GM21526 (cell line): ENCODE measurements around the gene ZBTB43.
A peak's percentile ranks its signal among the peaks of the same experiment; 100 is the strongest.

Source experiments
- ATAC-seq: cut with Tn5 transposase; IDR thresholded peaks from one replicate; pipeline ENCODE4 v1.9.1; 2021; ENCODE audit warnings: moderate library complexity; ENCODE audit not compliant: unreplicated experiment, low FRiP score

ZBTB43 gene

GRCh38 chr9:126853667-126854066 is 48.8 kb downstream of the ZBTB43 start:
- ATAC-seq: no peak

GRCh38 chr9:126854734-126855133 is 49.9 kb downstream of the ZBTB43 start:
- no peak for ATAC-seq

- no peak for ATAC-seq
Measured at GRCh38 chr9:126856326-126856877, 51.6 kb downstream of the ZBTB43 start.

GRCh38 chr9:126857261-126857960 is 52.6 kb downstream of the ZBTB43 start:
- no peak for ATAC-seq

- no peak for ATAC-seq
Measured at GRCh38 chr9:126859111-126859510, 54.3 kb downstream of the ZBTB43 start.

- peak; percentile 52 for ATAC-seq
Measured at GRCh38 chr9:126860077-126860756, 55.4 kb downstream of the ZBTB43 start, which contains the start of gene ZBTB34. Gene ZBTB34 (plus strand): TSS chr9:126860639. CDS start chr9:126879400, 18,761 bp downstream.

GRCh38 chr9:126860757-126861466 is 56.1 kb downstream of the ZBTB43 start:
- ATAC-seq: peak; percentile 16

- no peak for ATAC-seq
Measured at GRCh38 chr9:126861707-126862103, 56.9 kb downstream of the ZBTB43 start.

- ATAC-seq: no peak
Measured at GRCh38 chr9:126862104-126862761, 57.4 kb downstream of the ZBTB43 start.

- no peak for ATAC-seq
Measured at GRCh38 chr9:126864771-126865170, 59.9 kb downstream of the ZBTB43 start.

GRCh38 chr9:126869368-126869767 is 64.5 kb downstream of the ZBTB43 start:
- ATAC-seq: no peak

- ATAC-seq: no peak
Measured at GRCh38 chr9:126872516-126872915, 67.7 kb downstream of the ZBTB43 start.

- no peak for ATAC-seq
Measured at GRCh38 chr9:126874546-126875314, 69.9 kb downstream of the ZBTB43 start.

GRCh38 chr9:126875756-126876510 is 71.1 kb downstream of the ZBTB43 start:
- no peak for ATAC-seq

GRCh38 chr9:126876531-126876930 is 71.7 kb downstream of the ZBTB43 start:
- ATAC-seq: no peak

GRCh38 chr9:126877418-126877817 is 72.6 kb downstream of the ZBTB43 start:
- ATAC-seq: no peak

- no peak for ATAC-seq
Measured at GRCh38 chr9:126879288-126879687, 74.4 kb downstream of the ZBTB43 start.

- ATAC-seq: no peak
Measured at GRCh38 chr9:126880226-126880946, 75.5 kb downstream of the ZBTB43 start.

- no peak for ATAC-seq
Measured at GRCh38 chr9:126880947-126881332, 76.1 kb downstream of the ZBTB43 start.
